H1 (cell line): ENCODE data around the gene CRX. TPM values are rescaled to one million over a fixed set of nuclear protein-coding genes. Genes with fewer than 3 reads are reported as not detected.
A peak's percentile ranks its signal among the peaks of the same experiment; 100 is the strongest.

Experiments used
- CTCF ChIA-PET: fragments of 300-600 bp; sonication (Branson Sonifier 250); formaldehyde crosslinking; loops from one replicate; lab custom pipeline; 2021; ENCODE audit not compliant: partially characterized antibody; lab: Charles Lee
- POLR2A ChIA-PET: fragments of 300-600 bp; sonication (Branson Sonifier 250); formaldehyde crosslinking; loops from one replicate; lab custom pipeline; 2021; ENCODE audit warnings: inconsistent platforms; ENCODE audit not compliant: partially characterized antibody; lab: Charles Lee
- DNase-seq, 2 experiments: peaks; one replicate each; pipeline versions ENCODE4 v3.0.0 to v3.0.0-alpha.2; 2010 to 2022; ENCODE audit warnings: low spot score in 2 of 2, low read depth in 1 of 2, mixed read lengths in 1 of 2
- FAIRE-seq: peaks from 2 replicates; lab custom pipeline; 2011; peaks lifted over from hg19 to GRCh38; lab: Jason Lieb, UNC
- H2AFZ ChIP-seq: 2 replicates; pipeline ENCODE4 v1.8.1; 2012; ENCODE audit warnings: low read length, inconsistent platforms
- H2AK5ac ChIP-seq: 2 replicates; pipeline ENCODE4 v1.6.1; 2013; ENCODE audit warnings: low read depth, low read length
- H2BK120ac ChIP-seq: replicated peaks from 2 replicates; pipeline ENCODE3; 2013; ENCODE audit warnings: low read depth, low read length, inconsistent platforms
- H2BK12ac ChIP-seq: 2 replicates; pipeline ENCODE4 v1.6.1; 2013; ENCODE audit warnings: low read depth, low read length
- H2BK15ac ChIP-seq: 2 replicates; pipeline ENCODE4 v1.6.1; 2013; ENCODE audit warnings: low read length
- H2BK20ac ChIP-seq: 2 replicates; pipeline ENCODE4 v1.6.1; 2013; ENCODE audit warnings: low read length
- H2BK5ac ChIP-seq: 2 replicates; pipeline ENCODE4 v1.6.1; 2013; ENCODE audit warnings: low read depth, low read length
- H3K14ac ChIP-seq: 2 replicates; pipeline ENCODE4 v1.6.1; 2013; ENCODE audit warnings: inconsistent platforms; ENCODE audit not compliant: insufficient read length
- H3K18ac ChIP-seq: 2 replicates; pipeline ENCODE4 v1.6.1; 2013; ENCODE audit warnings: low read length; ENCODE audit errors: extremely low read depth
- H3K23ac ChIP-seq: 2 replicates; pipeline ENCODE4 v1.6.1; 2013; ENCODE audit warnings: inconsistent platforms; ENCODE audit not compliant: insufficient read length
- H3K23me2 ChIP-seq: 2 replicates; pipeline ENCODE4 v1.6.1; 2013; ENCODE audit warnings: low read depth, low read length
- H3K27ac ChIP-seq: 2 replicates; pipeline ENCODE4 v1.6.1; 2011; ENCODE audit warnings: low read depth, low read length, inconsistent platforms
- H3K27me3 ChIP-seq, 4 experiments: replicated peaks in 1 of 4; 1 replicate in 1 of 4; 2 replicates in 3 of 4; pipeline versions ENCODE4 v1.6.1 to v1.8.1; 2011 to 2013; ENCODE audit warnings: low read length in 3 of 4, mild to moderate bottlenecking in 3 of 4, inconsistent platforms in 2 of 4, mixed read lengths in 2 of 4, moderate library complexity in 1 of 4; ENCODE audit not compliant: control insufficient read depth in 3 of 4, insufficient read depth in 3 of 4; ENCODE audit errors: extremely low read depth in 1 of 4
- H3K36me3 ChIP-seq, 4 experiments: 2 replicates each; pipeline versions ENCODE4 v1.6.1 to v1.8.1; 2011 to 2013; ENCODE audit warnings: mild to moderate bottlenecking in 4 of 4, low read length in 3 of 4, moderate library complexity in 2 of 4, control low read depth in 1 of 4, inconsistent platforms in 1 of 4; ENCODE audit not compliant: insufficient read depth in 4 of 4, control insufficient read depth in 2 of 4
- H3K4ac ChIP-seq: replicated peaks from 2 replicates; pipeline ENCODE3; 2013; ENCODE audit warnings: low read length, low read depth, mixed read lengths, inconsistent platforms; ENCODE audit not compliant: insufficient read length
- H3K4me1 ChIP-seq, 4 experiments: replicated peaks in 1 of 4; 1 replicate in 1 of 4; 2 replicates in 3 of 4; pipeline versions ENCODE4 v1.6.1 to v1.8.1; 2011 to 2013; ENCODE audit warnings: low read length in 3 of 4, inconsistent platforms in 2 of 4, mixed read lengths in 1 of 4; ENCODE audit not compliant: insufficient read depth in 4 of 4, control insufficient read depth in 3 of 4
- H3K4me2 ChIP-seq, 2 experiments: 2 replicates each; pipeline versions ENCODE4 v1.6.1 to v1.8.1; 2011 to 2013; ENCODE audit warnings: low read depth in 2 of 2, low read length in 2 of 2, control low read depth in 1 of 2, inconsistent platforms in 1 of 2, mild to moderate bottlenecking in 1 of 2; ENCODE audit not compliant: insufficient read depth in 1 of 2
- H3K4me3 ChIP-seq, 4 experiments: fragments of 200-600, 300-600 bp in 1 of 4; sonication (generic), shearing (Covaris generic), sonication (Bioruptor Twin) in 1 of 4; 2 replicates each; pipeline versions ENCODE4 v1.5.1 to v1.8.1; 2011 to 2016; ENCODE audit warnings: low read length in 4 of 4, low read depth in 3 of 4, control low read depth in 2 of 4, inconsistent platforms in 2 of 4, mild to moderate bottlenecking in 2 of 4, mixed read lengths in 1 of 4, moderate library complexity in 1 of 4; ENCODE audit not compliant: insufficient read depth in 2 of 4; ENCODE audit errors: extremely low read depth in 1 of 4
- H3K56ac ChIP-seq: replicated peaks from 2 replicates; pipeline ENCODE3; 2013; ENCODE audit warnings: low read depth, mild to moderate bottlenecking, mixed read lengths, low read length, inconsistent platforms; ENCODE audit not compliant: insufficient read length
- H3K79me1 ChIP-seq: 2 replicates; pipeline ENCODE4 v1.6.1; 2013; ENCODE audit warnings: low read depth, low read length, control low read depth
- H3K79me2 ChIP-seq, 2 experiments: 2 replicates each; pipeline versions ENCODE4 v1.6.1 to v1.8.1; 2012 to 2013; ENCODE audit warnings: low read length in 2 of 2, mild to moderate bottlenecking in 2 of 2, inconsistent platforms in 1 of 2; ENCODE audit not compliant: insufficient read depth in 2 of 2, control insufficient read depth in 1 of 2
- H3K9ac ChIP-seq, 4 experiments: replicated peaks in 1 of 4; 1 replicate in 1 of 4; 2 replicates in 3 of 4; pipeline versions ENCODE4 v1.6.1 to v1.8.1; 2011 to 2013; ENCODE audit warnings: low read depth in 3 of 4, low read length in 3 of 4, control low read depth in 2 of 4, mild to moderate bottlenecking in 2 of 4, moderate library complexity in 2 of 4, inconsistent platforms in 1 of 4; ENCODE audit errors: extremely low read depth in 1 of 4
- H3K9me3 ChIP-seq, 2 experiments: 2 replicates each; pipeline versions ENCODE4 v1.6.1 to v1.8.1; 2012 to 2013; ENCODE audit warnings: mild to moderate bottlenecking in 2 of 2, moderate library complexity in 2 of 2, control low read depth in 1 of 2, inconsistent platforms in 1 of 2, low read depth in 1 of 2, low read length in 1 of 2, mixed read lengths in 1 of 2; ENCODE audit not compliant: insufficient read depth in 2 of 2
- H4K20me1 ChIP-seq, 2 experiments: replicated peaks in 1 of 2; 2 replicates each; pipeline versions ENCODE3 to v1.8.1; 2011 to 2013; ENCODE audit warnings: inconsistent platforms in 2 of 2, low read length in 2 of 2, mild to moderate bottlenecking in 1 of 2; ENCODE audit not compliant: insufficient read depth in 2 of 2, control insufficient read depth in 1 of 2
- H4K5ac ChIP-seq: 2 replicates; pipeline ENCODE4 v1.6.1; 2013; ENCODE audit warnings: low read length, low read depth, mixed read lengths, inconsistent platforms; ENCODE audit not compliant: insufficient read length
- H4K8ac ChIP-seq: 2 replicates; pipeline ENCODE4 v1.8.0; 2013; ENCODE audit warnings: mild to moderate bottlenecking, moderate library complexity, low read length, inconsistent platforms; ENCODE audit not compliant: insufficient read depth; ENCODE audit errors: extremely low read depth
- H4K91ac ChIP-seq: replicated peaks from 2 replicates; pipeline ENCODE3; 2013; ENCODE audit warnings: low read length, mixed read lengths, inconsistent platforms; ENCODE audit not compliant: insufficient read length
- CEBPB ChIP-seq: IDR thresholded peaks from 2 replicates; pipeline ENCODE4 v1.6.1; 2012; ENCODE audit warnings: low read depth, low read length
- CREB1 ChIP-seq: IDR thresholded peaks from 2 replicates; pipeline ENCODE4 v1.6.1; 2012; ENCODE audit warnings: inconsistent platforms
- FOSL1 ChIP-seq: IDR thresholded peaks from 2 replicates; pipeline ENCODE4 v1.6.1; 2011; ENCODE audit warnings: mild to moderate bottlenecking, low read depth, low read length, moderate library complexity; ENCODE audit not compliant: insufficient read depth
- RFX5 ChIP-seq: IDR thresholded peaks from 2 replicates; pipeline ENCODE4 v1.6.1; 2011; ENCODE audit warnings: low read depth, low read length, improper control_type of control experiment, borderline replicate concordance
- RNF2 ChIP-seq: fragments of 200-900, 300-1000 bp; sonication (generic); IDR thresholded peaks from 2 replicates; pipeline ENCODE4 v1.7.1; 2016; ENCODE audit warnings: borderline replicate concordance, low read depth, mild to moderate bottlenecking, antibody characterized with exemption, low read length; ENCODE audit not compliant: poor library complexity, severe bottlenecking; ENCODE audit errors: missing control alignments
- SUZ12 ChIP-seq: fragments of 200-600 bp; sonication (generic); IDR thresholded peaks from 2 replicates; pipeline ENCODE4 v1.6.1; 2012; ENCODE audit warnings: mild to moderate bottlenecking, inconsistent platforms, low read length, moderate library complexity, mixed read lengths
- TAF7 ChIP-seq: optimal IDR thresholded peaks from 2 replicates; pipeline ENCODE3; 2011; ENCODE audit warnings: low read depth, mild to moderate bottlenecking, inconsistent platforms, low read length, moderate library complexity, borderline replicate concordance
- TBP ChIP-seq: IDR thresholded peaks from 2 replicates; pipeline ENCODE4 v1.6.1; 2011; ENCODE audit warnings: low read depth, low read length, improper control_type of control experiment
- WGBS, 2 experiments: shearing (Covaris generic) in 1 of 2; methylation state at CpG; one replicate each; pipeline versions ENCODE4 v1.1.6 to v1.1.7; 2013 to 2015; ENCODE audit warnings: low lambda C conversion rate in 2 of 2, mixed read lengths in 2 of 2, inconsistent platforms in 1 of 2, low coverage in 1 of 2, missing lambda C conversion rate in 1 of 2; ENCODE audit not compliant: insufficient replicate concordance in 2 of 2, insufficient coverage in 1 of 2, insufficient read length in 1 of 2; ENCODE audit errors: extremely low coverage in 1 of 2, missing lambda C conversion rate in 1 of 2; 5-methylcytosine and 5-hydroxymethylcytosine counted together
- polyA plus RNA-seq, 7 experiments: library from polyadenylated mRNA; depleted of rRNA in 3 of 7; stranded (reverse) in 5 of 7; unstranded in 2 of 7; fragments of >200 nt in 5 of 7; fragments of 200-250 nt in 2 of 7; gene quantifications; 1 replicate in 5 of 7; 2 replicates in 1 of 7; 4 replicates in 1 of 7; pipeline versions ENCODE4 v1.2.1 to v1.2.3, GENCODE V29; 2011 to 2013; ENCODE audit warnings: missing spikeins in 2 of 7, mixed read lengths in 2 of 7
- total RNA-seq: library from RNA; stranded (reverse); fragmentation: NEBNext Ultra II Directional; extraction: Animal tissue kit (Norgen Biotek cat#: 25700); gene quantifications from 2 replicates; pipeline ENCODE4 v1.2.1, GENCODE V29; 2021

Gene CRX
- total and polyA plus RNA-seq, 2 of the 8 experiments (the other 6 are each of a cell fraction or from before 2014, with no cell fraction given): 0.08 TPM; not detected in 1

- peaks cover 3% of the 10 kb centered on the region; the same call in 1 of the 2 replicates for H3K23me2 ChIP-seq
- H3K18ac ChIP-seq: no peak overlapping the region
- H2BK5ac ChIP-seq: no peak overlapping the region
- H3K14ac ChIP-seq: no peak overlapping the region
- H3K27me3 ChIP-seq: no peaks in the 10 kb centered on the region
- no peak for TF ChIP-seq SUZ12
- TF ChIP-seq RFX5: no peak
- no peak for TF ChIP-seq TBP
- no peak for TF ChIP-seq CEBPB
- TF ChIP-seq TAF7: no peak
- TF ChIP-seq FOSL1: no peak
- no peak for TF ChIP-seq CREB1
- no peak for TF ChIP-seq RNF2
- H2BK15ac ChIP-seq: no peak overlapping the region
- H3K36me3 ChIP-seq: no peaks in the 10 kb centered on the region
- no peak overlapping the region for H2AFZ ChIP-seq
- no peak overlapping the region for H4K5ac ChIP-seq
- peaks cover 5 to 12% (median 6%) of the 10 kb centered on the region in 4 experiments; a peak in 5 of 7 replicates for H3K4me1 ChIP-seq
- H3K23ac ChIP-seq: no peak overlapping the region
- no peak overlapping the region for H2AK5ac ChIP-seq
- no peaks in the 10 kb centered on the region for H3K79me2 ChIP-seq
- no peaks in the 10 kb centered on the region for H4K20me1 ChIP-seq
- DNase-seq: no peak
- no peaks in the 10 kb centered on the region for H3K9me3 ChIP-seq
- no peak overlapping the region for H2BK120ac ChIP-seq
- peak overlapping the region; percentile 80 for H4K91ac ChIP-seq
- H3K4ac ChIP-seq: no peak overlapping the region
- H3K56ac ChIP-seq: no peak overlapping the region
- ChIA-PET CTCF (interaction anchor here (0.8 to 4.6 kb wide), 7 partner anchors 12 to 87 kb away, joined by 3 to 38 read pairs (median 5); no protein-coding TSS in a partner anchor), POLR2A (interaction anchor here (0.6 to 0.9 kb wide), 2 partner anchors 17 to 46 kb away, joined by 3 to 4 read pairs; no protein-coding TSS in a partner anchor)
- H3K79me1 ChIP-seq: no peaks in the 10 kb centered on the region
- H3K4me3 ChIP-seq: no peak overlapping the region
- 0 out of 2 replicates have a peak overlapping the region, but pooled peaks have one; percentile 23 for H2BK20ac ChIP-seq
- no peak overlapping the region for H2BK12ac ChIP-seq
- 83% methylated on average over 5 of the region's 5 CpGs; no CpG with 5 or more reads in 1 of the 2 experiments for WGBS, 2 experiments
- no peak overlapping the region for H4K8ac ChIP-seq
- FAIRE-seq: no peak
- H3K27ac ChIP-seq: no peak overlapping the region
- H3K9ac ChIP-seq: no peak overlapping the region
- no peak overlapping the region; a peak in 1 of 4 replicates for H3K4me2 ChIP-seq
These were observed 31.3 kb downstream of the CRX start for GRCh38 chr19:47853003-47853402.
